GM21576 (cell line): Measurements from ENCODE around the gene BMPR1A.
A peak's percentile ranks its signal among the peaks of the same experiment; 100 is the strongest.
"Not testable (repeated sequence)": the region's sequence is repeated elsewhere in the genome, so short reads cannot be mapped to it uniquely, and the experiment has no call there.

ENCODE experiments used
- ATAC-seq: cut with Tn5 transposase; IDR thresholded peaks from one replicate; pipeline ENCODE4 v1.9.1; 2021; ENCODE audit warnings: mild to moderate bottlenecking, moderate library complexity; ENCODE audit not compliant: unreplicated experiment

BMPR1A gene

DNA sequence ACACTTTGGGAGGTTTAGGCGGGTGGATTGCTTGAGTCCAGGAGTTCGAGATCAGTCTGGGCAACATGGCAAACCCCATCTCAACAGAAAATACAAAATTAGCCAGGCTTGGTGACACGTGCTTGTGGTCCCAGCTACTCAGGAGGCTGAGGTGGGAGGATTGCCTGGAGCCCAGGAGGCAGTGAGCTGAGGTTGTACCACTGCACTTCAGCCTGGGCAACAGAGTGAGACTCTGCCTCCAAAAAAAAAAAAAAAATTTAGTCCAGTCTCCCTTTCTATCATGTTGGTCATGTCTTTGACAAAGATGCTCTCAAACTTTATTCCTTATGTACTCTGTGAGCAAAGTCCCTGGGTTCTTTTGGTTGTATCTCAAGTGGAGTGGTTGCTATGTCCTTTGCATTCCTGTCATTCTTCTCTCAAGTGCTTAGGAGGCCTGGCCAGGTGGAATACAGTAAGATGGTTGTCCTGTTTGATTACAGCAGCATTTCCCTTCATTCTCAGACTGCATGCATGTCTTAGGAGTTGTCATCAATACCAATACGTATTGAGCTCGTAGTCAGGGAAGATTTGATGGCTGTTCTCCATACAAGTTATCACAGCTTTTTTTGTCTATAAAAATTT lies 115.3 kb downstream of the BMPR1A start:
- ATAC-seq, result no peak

- ATAC-seq, result no peak
These were observed 116.3 kb downstream of the BMPR1A start for GRCh38 chr10:86872757-86873156.

DNA sequence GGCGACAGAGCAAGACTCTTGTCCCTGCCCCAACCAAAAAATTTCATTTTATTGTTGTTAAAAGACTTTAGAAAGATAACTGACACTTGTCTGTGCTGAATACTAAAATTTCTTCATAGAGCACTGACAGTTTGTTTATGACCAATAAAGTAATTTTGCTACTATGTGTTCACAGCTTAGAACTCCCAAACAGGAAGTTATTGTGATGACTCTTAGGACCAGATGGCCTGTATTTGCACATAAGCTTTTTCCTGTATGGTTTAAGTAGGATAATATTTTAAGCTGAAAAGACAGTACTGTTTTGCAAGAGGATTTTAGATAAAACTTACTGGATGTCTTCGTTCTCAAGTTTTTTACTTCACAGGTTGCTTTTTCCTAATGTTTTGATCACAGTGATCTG lies 120.3 kb downstream of the BMPR1A start:
- ATAC-seq, result no peak

DNA sequence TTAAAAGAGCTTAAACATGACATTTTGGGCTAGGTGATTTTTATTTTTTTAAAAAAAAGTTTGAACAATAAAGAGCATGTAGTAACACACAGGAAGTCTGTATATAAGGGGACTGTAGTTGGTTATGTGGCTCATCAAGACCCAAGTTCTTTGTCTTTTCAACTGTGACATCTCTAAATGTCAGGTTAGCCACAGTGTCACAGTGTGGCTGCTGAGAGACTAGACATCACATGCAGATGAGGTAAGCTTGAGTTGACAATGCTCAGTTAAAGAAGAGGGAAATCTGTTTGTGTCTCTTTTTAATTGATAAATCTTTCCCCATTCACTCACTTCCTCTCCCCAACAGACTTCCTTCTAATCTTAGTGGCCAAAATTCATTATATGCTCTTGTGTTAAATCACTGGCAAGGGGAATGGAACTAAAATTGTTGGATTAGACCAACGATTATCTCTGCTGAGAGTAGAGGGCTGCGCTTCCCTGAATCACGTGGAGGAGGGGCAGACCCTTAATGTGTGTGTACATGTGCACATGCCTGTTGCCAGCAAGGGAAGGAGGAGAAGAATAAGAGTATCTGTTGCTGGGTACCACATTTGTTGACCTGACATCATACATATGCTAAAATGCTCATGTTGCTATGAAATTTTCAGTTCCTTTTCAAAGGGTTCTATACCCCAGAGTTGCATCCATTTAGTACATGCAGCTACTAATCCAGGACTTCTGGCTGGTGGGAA lies 122.7 kb downstream of the BMPR1A start:
- no peak for ATAC-seq

GRCh38 chr10:86880971-86881370 lies 124.6 kb downstream of the BMPR1A start:
- ATAC-seq, result no peak

DNA sequence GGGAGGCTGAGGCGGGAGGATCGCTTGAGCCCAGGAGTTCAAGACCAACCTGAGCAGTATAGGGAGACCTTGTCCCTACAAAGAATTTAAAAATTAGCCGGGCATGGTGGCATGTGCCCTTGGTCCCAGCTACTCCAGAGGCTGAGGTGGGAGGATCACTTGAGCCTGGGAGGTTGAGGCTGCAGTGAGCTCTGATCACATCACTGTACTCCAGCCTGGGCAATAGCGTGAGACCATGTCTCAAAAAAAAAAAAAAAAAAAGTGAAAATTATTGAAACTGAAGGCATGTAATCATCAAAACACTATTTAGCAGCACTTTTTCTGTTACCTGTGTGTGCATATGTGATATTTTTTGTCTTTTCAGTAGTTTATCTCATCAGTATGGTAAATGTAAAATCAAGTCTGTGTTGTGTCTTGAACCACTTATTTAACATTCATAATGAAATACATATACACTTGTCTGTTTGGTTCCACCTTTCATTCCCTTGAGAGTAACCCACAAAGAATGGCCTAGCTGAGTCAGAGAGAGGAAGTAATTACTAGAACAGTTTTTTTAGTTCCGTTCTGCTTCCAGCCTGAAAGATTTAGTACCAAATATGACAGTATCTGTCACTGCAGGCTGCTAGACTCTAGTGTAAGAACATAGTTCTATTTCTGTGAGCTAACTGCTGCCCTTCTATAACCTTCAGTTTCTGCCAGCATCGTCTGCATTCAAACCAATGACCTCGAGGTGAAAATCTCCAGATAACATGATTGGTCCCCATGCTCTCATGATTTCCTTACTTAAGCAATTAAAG lies 132.4 kb downstream of the BMPR1A start:
- peak; percentile 97 for ATAC-seq

DNA sequence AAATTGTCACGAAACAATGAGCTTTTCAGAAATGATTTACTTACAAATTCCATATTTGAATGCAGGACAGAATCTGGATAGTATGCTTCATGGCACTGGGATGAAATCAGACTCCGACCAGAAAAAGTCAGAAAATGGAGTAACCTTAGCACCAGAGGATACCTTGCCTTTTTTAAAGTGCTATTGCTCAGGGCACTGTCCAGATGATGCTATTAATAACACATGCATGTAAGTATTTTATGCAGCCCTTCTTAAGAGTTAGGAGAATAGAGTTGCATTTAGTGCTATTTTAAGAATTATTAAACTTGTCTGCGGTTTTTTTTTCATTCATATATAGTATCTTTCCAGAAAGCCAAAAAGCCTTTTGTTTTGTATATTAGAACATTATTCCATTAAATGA lies 133.6 kb downstream of the BMPR1A start:
- no peak for ATAC-seq

DNA sequence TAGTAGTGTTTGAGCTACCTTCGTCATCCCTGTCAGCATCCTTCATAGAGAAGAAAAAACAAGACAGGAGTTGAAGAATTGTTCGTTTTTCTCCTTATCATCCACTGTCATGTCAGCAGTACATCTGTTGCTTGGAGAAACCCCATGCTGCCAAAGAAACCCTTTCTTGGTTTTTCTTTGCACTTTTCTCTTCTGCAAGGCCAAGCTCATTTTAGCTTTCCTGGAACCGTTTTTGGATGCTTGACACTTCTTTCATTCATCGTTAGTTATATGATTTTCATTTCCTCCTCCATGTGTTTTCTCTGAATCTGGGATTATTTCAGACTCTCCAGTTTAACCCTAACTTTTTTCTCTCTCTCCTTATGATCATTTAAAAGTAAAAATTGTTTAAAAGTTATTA lies 142.1 kb downstream of the BMPR1A start:
- ATAC-seq, result no peak

- no peak for ATAC-seq
These were observed 142.7 kb downstream of the BMPR1A start for GRCh38 chr10:86899132-86899531.

- ATAC-seq, result peak; percentile 56
These were observed 143.4 kb downstream of the BMPR1A start for GRCh38 chr10:86899670-86900276.

DNA sequence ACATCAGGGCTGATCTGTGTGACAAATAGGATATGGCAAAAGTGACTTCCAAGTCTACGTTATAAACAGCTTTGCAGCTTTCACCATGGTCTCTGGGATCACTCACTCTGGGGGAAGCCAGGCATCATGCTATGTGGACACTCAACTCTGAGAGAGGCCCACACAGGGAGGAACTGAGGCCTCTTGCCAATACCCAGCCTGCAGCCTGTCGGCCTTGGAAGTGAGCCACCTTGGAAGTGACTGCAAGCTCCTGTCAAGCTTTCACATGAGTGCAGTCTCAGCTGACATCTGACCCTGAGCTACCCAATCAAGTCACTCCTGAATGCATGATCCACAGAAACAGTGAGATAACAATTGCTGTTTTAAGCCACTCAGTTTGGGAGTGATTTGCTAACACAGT lies 144.5 kb downstream of the BMPR1A start:
- no peak for ATAC-seq

- no peak for ATAC-seq
These were observed 148.2 kb downstream of the BMPR1A start for GRCh38 chr10:86904600-86904999.

- no peak for ATAC-seq
These were observed 149.0 kb downstream of the BMPR1A start for GRCh38 chr10:86905429-86905828.

DNA sequence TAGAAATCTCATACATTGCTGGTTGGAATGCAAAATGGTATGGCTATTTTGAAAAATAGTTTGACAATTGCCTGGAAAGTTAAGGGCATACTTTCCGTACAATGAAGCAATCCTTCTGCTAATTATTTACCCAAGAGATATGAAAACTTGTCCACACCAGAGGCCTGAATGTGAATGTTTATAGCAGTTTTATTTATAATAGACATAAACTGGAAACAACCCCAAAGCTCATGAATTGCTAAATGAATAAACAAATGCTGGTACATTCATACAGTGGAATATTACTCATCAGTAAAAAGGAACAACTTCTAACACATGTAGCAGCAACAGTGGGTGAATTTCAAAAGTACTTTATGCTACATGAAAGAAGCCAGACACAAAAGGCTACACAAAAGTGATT lies 158.3 kb downstream of the BMPR1A start:
- no peak for ATAC-seq

DNA sequence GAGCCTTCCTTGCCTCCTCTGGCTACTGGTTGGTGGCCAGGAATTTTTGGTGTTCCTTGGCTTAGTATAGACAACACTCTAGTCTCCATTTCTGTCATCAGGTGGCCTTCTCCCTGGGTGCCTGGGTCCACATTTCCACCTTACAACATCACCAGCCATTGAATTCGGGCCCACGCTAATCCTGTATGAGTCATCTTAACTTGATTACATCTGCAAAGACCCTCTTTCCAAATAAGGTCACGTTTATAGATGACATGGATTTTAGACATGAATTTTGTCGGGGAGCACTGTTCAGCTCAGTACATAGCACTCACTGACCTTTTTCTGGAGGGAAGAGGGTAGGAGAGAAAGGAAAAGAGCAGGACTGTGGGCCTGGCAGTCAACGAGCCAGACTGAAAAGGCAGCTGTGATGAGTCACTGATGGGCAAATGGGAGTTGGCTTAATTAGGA lies 161.6 kb downstream of the BMPR1A start:
- ATAC-seq, result no peak

DNA sequence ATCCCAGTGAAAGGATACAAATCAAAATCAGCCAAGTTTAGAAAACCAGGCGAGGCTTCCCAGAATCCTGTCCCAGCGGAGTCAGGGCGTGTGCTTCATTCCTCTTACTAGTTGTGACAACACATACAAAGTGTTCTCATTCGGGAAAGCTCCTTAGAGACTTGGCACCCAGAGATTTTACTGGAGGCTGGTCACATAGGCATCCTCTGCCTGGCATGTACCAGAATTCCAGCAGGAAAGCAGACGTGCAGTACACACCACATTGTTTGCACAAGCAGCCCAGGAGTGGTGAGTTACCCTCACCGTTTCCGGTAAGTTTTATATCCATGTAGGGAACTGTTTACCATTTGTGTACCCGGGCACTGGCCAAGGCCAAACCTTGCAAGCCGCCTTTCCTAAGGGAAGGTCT lies 166.1 kb downstream of the BMPR1A start:
- ATAC-seq, result no peak

DNA sequence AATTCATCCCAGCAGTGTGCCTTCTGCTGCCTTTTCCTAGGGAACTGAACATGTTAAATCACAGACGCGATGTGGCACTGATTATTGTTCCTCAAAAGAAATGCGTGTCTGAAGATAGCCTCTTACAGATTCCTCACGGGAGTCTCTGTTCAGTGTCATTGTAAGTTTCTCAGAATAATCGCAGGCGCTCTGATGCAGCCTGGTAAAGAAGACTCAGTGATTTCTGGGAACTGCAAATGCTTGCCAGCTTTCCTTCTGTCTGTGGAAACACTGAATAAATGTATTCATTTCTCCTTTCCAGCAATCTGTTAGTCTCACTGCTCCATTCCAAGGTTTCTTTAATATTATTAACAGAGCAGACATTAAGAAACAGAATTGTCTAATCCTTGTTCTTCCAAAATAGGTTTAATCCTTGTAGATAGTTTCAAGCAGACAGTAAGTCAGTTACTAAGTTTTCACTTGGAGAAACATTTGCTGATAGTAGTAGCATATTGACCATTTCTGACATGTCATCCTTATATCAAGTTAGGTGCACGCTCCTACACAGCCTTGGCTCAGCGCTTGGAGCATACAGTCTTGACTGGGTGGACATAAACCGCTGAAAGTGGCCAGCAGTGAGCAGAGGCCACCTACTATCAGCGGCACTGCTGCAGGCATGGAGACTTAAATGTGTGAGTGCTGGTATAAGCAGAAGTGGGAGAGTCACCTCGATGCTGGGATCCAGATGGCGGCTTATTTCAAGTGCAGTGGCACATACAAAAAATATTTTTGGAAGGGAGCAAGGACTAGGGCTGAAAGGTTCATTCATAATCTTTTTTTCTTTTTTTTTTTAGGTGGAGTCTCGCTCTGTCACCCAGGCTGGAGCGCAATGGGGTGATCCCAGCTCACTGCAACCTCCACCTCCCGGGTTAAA lies 173.3 kb downstream of the BMPR1A start:
- ATAC-seq, result no peak

DNA sequence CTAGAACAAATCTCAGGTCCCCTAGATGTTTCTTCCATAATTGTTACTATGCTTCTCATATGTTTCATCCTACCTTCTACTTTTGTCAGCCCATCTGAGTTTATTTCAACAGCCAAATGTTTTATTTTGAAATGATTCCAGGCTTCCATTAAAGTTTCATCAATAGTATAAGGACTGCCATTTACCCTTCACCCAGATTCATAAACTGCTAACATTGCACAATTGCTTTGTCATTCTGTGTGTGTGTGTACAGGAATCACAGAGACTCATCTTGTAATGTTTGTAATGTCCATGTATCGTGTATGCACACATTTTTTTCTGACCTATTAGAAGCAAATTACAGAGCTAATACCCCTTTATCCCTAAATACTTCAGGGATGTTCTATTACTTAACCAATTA lies 175.5 kb downstream of the BMPR1A start:
- no peak for ATAC-seq

DNA sequence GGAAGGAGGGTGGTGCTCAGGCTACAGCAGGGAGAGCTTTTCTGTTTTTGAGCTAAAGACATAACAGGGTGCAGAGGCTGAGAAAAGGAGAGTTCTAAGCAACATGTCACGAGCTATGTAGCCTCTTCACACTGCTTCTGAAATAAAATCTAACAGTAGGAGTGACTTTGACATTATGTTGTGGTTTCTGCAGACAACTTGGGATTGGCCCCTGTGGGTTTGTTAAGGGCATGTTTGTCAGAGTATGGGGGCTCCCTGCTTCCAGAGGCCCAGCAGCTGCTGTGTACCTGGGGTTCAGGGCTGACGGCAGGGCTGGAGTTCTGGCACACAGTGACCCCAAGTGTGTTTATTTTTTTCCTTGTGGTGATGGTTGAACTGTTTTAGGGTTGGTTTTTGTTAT lies 176.3 kb downstream of the BMPR1A start:
- ATAC-seq, result no peak

DNA sequence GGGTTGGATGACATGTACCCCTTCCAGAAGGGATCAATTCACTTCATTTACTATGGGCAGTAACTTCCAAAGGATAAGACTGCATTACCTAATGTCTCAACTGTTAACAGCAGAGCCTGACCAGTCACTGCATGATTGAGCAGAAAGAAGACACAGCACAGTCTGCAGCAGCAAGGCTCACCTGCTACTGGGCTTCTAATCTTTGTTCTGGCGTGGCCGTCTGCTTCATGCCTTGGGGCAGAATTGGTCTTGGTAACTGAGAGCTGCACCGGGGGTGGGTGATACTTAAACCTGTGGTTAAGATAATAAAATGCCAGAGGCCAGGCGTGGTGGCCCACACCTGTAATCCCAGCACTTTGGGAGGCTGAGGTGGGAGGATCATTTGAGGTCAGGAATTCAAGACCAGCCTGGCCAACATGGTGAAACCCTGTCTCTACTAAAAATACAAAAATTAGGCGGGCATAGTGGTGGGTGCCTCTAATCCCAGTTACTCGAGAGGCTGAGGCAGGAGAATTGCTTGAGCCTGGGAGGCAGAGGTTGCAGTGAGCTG lies 177.8 kb downstream of the BMPR1A start:
- not testable (repeated sequence) for ATAC-seq
